Mesenchymal stem cell (in vitro differentiated cells and primary cell): ENCODE data around the gene CIAO3.

ENCODE experiments used
- DNase-seq: peaks from one replicate; pipeline ENCODE4 v3.0.0-alpha.2; 2013
- H2AFZ ChIP-seq: one replicate; pipeline ENCODE4 v1.6.1; 2013; ENCODE audit warnings: low read depth, mild to moderate bottlenecking, control low read depth, inconsistent platforms, low read length, moderate library complexity
- H2AK5ac ChIP-seq: 2 replicates; pipeline ENCODE4 v1.6.1; 2013; ENCODE audit warnings: low read length, moderate library complexity, mild to moderate bottlenecking, inconsistent platforms; ENCODE audit not compliant: severe bottlenecking
- H2BK120ac ChIP-seq: one replicate; pipeline ENCODE4 v1.6.1; 2013; ENCODE audit warnings: low read depth, mild to moderate bottlenecking, inconsistent platforms, low read length, moderate library complexity
- H2BK12ac ChIP-seq, 2 experiments: one replicate each; pipeline ENCODE4 v1.6.1; 2013; ENCODE audit warnings: inconsistent platforms in 2 of 2, low read length in 2 of 2, mild to moderate bottlenecking in 2 of 2, moderate library complexity in 2 of 2, control low read depth in 1 of 2
- H2BK15ac ChIP-seq: one replicate; pipeline ENCODE4 v1.6.1; 2013; ENCODE audit warnings: mild to moderate bottlenecking, low read depth, inconsistent platforms; ENCODE audit not compliant: poor library complexity, severe bottlenecking
- H2BK5ac ChIP-seq: 2 replicates; pipeline ENCODE4 v1.6.1; 2013; ENCODE audit warnings: low read depth, mild to moderate bottlenecking, low read length, control low read depth, inconsistent platforms; ENCODE audit not compliant: poor library complexity, severe bottlenecking
- H3K14ac ChIP-seq, 2 experiments: one replicate each; pipeline ENCODE4 v1.6.1; 2013; ENCODE audit warnings: inconsistent platforms in 2 of 2, low read length in 2 of 2, control low read depth in 1 of 2, mild to moderate bottlenecking in 1 of 2, moderate library complexity in 1 of 2
- H3K18ac ChIP-seq, 2 experiments: one replicate each; pipeline ENCODE4 v1.6.1; 2013; ENCODE audit warnings: inconsistent platforms in 2 of 2, low read length in 2 of 2, control low read depth in 1 of 2, low read depth in 1 of 2, mild to moderate bottlenecking in 1 of 2
- H3K23ac ChIP-seq, 2 experiments: one replicate each; pipeline ENCODE4 v1.6.1; 2013; ENCODE audit warnings: inconsistent platforms in 2 of 2, low read length in 2 of 2, mild to moderate bottlenecking in 2 of 2, moderate library complexity in 2 of 2, control low read depth in 1 of 2
- H3K27ac ChIP-seq: 2 replicates; pipeline ENCODE4 v1.5.1; 2013; ENCODE audit warnings: mild to moderate bottlenecking, moderate library complexity, low read length, control low read depth, inconsistent platforms; ENCODE audit not compliant: poor library complexity, severe bottlenecking
- H3K27me3 ChIP-seq, 2 experiments: 2 replicates each; pipeline versions ENCODE4 v1.6.1 to v1.7.0; 2013; ENCODE audit warnings: low read length in 2 of 2, mild to moderate bottlenecking in 2 of 2, moderate library complexity in 2 of 2, control low read depth in 1 of 2, inconsistent platforms in 1 of 2; ENCODE audit not compliant: control insufficient read depth in 1 of 2, insufficient read depth in 1 of 2
- H3K36me3 ChIP-seq, 2 experiments: 2 replicates each; pipeline versions ENCODE4 v1.6.1 to v1.7.0; 2013; ENCODE audit warnings: low read length in 2 of 2, control low read depth in 1 of 2, inconsistent platforms in 1 of 2, low read depth in 1 of 2, mild to moderate bottlenecking in 1 of 2; ENCODE audit not compliant: insufficient read depth in 2 of 2, control insufficient read depth in 1 of 2
- H3K4ac ChIP-seq, 2 experiments: one replicate each; pipeline ENCODE4 v1.6.1; 2013; ENCODE audit warnings: inconsistent platforms in 2 of 2, low read length in 2 of 2, mild to moderate bottlenecking in 2 of 2, moderate library complexity in 2 of 2, control low read depth in 1 of 2, low read depth in 1 of 2
- H3K4me1 ChIP-seq: 2 replicates; pipeline ENCODE4 v1.6.1; 2013; ENCODE audit warnings: low read depth, low read length, control low read depth; ENCODE audit not compliant: control insufficient read depth, insufficient read depth
- H3K4me2 ChIP-seq: 2 replicates; pipeline ENCODE4 v1.6.1; 2013; ENCODE audit warnings: low read length, mild to moderate bottlenecking, inconsistent platforms; ENCODE audit not compliant: poor library complexity, severe bottlenecking
- H3K4me3 ChIP-seq, 2 experiments: 2 replicates each; pipeline versions ENCODE4 v1.5.1 to v1.7.0; 2013; ENCODE audit warnings: low read length in 2 of 2, mild to moderate bottlenecking in 2 of 2, control low read depth in 1 of 2, low read depth in 1 of 2; ENCODE audit not compliant: insufficient read depth in 1 of 2
- H3K79me1 ChIP-seq: replicated peaks from 2 replicates; pipeline ENCODE4 v1.6.1; 2013; ENCODE audit warnings: mild to moderate bottlenecking, control low read depth, low read length, inconsistent platforms; ENCODE audit not compliant: poor library complexity, severe bottlenecking
- H3K9ac ChIP-seq: 2 replicates; pipeline ENCODE4 v1.7.0; 2013; ENCODE audit warnings: mild to moderate bottlenecking, low read length, moderate library complexity
- H3K9me3 ChIP-seq: 2 replicates; pipeline ENCODE4 v1.7.0; 2013; ENCODE audit warnings: mild to moderate bottlenecking, low read length; ENCODE audit not compliant: control insufficient read depth
- H4K8ac ChIP-seq: one replicate; pipeline ENCODE4 v1.6.1; 2013; ENCODE audit warnings: inconsistent platforms, mild to moderate bottlenecking, low read length, moderate library complexity
- H4K91ac ChIP-seq: one replicate; pipeline ENCODE4 v1.6.1; 2013; ENCODE audit warnings: mild to moderate bottlenecking, low read length, inconsistent platforms
- WGBS: methylation state at CpG from one replicate; pipeline ENCODE4 v1.1.7; 2013; ENCODE audit warnings: mixed read lengths; 5-methylcytosine and 5-hydroxymethylcytosine counted together

Gene CIAO3

DNA sequence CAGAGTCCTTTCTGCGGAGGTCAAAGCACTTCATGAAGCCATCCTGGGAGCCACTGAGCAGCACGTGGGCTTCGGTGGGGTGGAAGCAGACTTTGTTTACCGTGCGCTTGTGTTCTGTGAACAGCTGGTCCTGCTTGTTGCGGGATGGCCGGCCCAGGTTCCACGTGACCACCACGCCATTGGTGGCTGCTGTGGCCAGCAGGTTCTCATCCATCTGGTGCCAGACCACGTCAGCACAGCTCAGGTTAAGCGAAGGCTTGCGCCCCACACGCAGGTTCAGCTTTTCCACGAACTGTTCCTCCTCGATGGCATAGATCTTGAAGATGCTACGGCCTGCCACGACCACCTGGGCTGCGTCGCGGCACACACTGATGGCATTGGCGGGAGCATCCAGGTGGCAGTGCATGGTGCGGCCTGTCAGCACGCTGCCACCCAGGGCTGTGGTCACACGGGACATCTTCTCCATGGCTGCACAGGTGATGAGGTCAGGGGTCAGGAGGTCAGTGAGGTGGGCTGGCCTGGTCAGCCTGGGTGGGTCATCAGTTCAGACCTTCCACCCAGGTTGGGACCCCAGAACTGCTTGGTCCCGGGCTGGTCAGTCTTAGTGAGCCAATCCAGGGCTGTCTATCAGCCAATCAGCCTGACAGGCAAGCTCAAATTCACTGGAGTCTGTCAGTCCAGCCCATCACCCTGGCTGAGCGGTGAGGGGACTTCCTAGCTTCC is 51.5 kb downstream of the CIAO3 start:
- H3K36me3 ChIP-seq = peaks cover 25 to 44% of the 10 kb centered on the region in 2 experiments
- H3K4me3 ChIP-seq = peak overlapping the region; percentile 78 to 96
- H3K18ac ChIP-seq = peak overlapping the region in 1 of 2 experiments; percentile 63
- WGBS = 91% methylated on average over 25 of the region's 26 CpGs
- H3K4me2 ChIP-seq = peak overlapping the region; percentile 85
- H3K23ac ChIP-seq = no peak overlapping the region
- H3K27me3 ChIP-seq = peaks cover 22 to 26% of the 10 kb centered on the region in 2 experiments
- H3K4me1 ChIP-seq = peaks cover 43% of the 10 kb centered on the region
- no peak overlapping the region for H2BK5ac ChIP-seq
- H2BK15ac ChIP-seq = no peak overlapping the region
- peak overlapping the region; percentile 75 for H4K91ac ChIP-seq
- H3K79me1 ChIP-seq = peaks cover 39% of the 10 kb centered on the region
- DNase-seq = no peak
- H3K4ac ChIP-seq = peak overlapping the region; percentile 80 to 88
- H2BK12ac ChIP-seq = no peak overlapping the region
- peak overlapping the region; percentile 96 for H4K8ac ChIP-seq
- H3K14ac ChIP-seq = no peak overlapping the region
- H3K9ac ChIP-seq = peak overlapping the region; percentile 95
- no peak overlapping the region for H2BK120ac ChIP-seq
- H2AFZ ChIP-seq = no peak overlapping the region
- no peaks in the 10 kb centered on the region for H3K9me3 ChIP-seq
- no peak overlapping the region for H3K27ac ChIP-seq
- no peak overlapping the region for H2AK5ac ChIP-seq

DNA sequence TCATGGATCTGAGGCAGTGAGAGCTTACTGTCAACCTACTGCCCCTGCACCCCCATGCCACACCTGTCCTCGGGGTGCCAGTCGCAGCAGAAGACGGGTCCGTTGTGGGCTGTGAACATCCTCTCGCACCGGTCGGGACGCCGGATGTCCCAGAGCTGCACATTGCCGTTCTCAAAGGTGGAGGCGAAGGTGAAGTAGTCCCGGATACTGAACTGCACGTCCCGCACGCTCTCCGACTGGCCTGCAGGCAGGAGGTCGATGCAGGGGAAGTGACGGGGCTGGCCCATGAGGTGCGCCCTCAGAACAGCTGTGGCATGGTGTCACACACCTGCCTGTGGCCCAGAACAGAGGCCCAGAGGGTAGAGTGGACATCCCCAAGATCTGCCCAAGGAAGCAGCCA is 53.3 kb downstream of the CIAO3 start:
- H2BK120ac ChIP-seq = no peak overlapping the region
- H2BK12ac ChIP-seq = no peak overlapping the region
- no peak overlapping the region for H3K4ac ChIP-seq
- H3K79me1 ChIP-seq = peaks cover 45% of the 10 kb centered on the region
- no peak overlapping the region for H3K23ac ChIP-seq
- H2BK15ac ChIP-seq = no peak overlapping the region
- H3K27ac ChIP-seq = no peak overlapping the region
- H2BK5ac ChIP-seq = no peak overlapping the region
- H4K8ac ChIP-seq = no peak overlapping the region
- no peak overlapping the region for H2AFZ ChIP-seq
- H3K4me3 ChIP-seq = no peak overlapping the region
- WGBS = 95% methylated on average over 19 of the region's 19 CpGs
- H4K91ac ChIP-seq = no peak overlapping the region
- H3K9ac ChIP-seq = no peak overlapping the region
- H3K36me3 ChIP-seq = peaks cover 34 to 59% of the 10 kb centered on the region in 2 experiments
- peaks cover 51% of the 10 kb centered on the region for H3K4me1 ChIP-seq
- no peaks in the 10 kb centered on the region for H3K9me3 ChIP-seq
- no peak overlapping the region for H2AK5ac ChIP-seq
- no peak overlapping the region for H3K4me2 ChIP-seq
- no peak overlapping the region for H3K18ac ChIP-seq
- no peak overlapping the region for H3K14ac ChIP-seq
- DNase-seq = no peak
- peaks cover 8 to 9% of the 10 kb centered on the region in 2 experiments for H3K27me3 ChIP-seq

DNA sequence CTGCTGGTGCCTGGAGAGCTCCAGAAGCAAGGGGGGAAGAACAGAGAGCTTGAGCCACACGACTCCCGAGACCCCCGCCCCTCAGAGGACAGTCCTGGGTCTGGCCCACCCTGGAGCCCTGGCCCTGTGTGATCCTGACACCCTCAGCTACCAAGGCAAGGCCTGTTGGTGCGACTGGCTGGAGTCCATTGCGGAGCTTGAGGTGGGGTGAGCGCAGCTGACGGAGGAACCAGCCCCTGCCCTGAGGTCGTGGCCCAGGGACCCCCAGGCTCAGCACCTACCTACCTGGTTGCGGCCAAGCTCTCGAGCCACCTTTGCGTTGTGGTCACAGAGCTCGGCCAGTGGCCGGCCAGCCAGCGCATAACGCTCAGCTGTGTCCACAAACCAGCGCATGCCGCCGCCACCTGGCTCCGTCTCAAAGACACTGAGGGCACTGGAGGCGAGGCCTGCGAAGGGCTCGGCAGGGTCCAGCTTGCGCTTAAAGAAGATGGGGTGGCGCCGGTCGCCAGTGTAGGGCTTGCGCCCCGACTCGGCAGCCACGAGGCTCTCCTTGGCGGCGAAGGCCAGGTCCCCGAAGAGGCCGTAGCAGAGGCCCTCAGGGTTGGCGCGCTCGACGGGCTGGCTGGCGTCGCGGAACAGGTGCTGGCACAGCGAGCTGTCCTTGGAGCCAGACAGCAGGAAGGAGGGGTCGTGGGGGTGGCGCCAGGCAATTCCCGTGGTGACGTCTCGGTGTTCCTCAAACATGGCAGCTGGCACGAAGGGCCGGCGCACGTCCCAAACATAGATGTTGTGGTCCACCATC is 54.1 kb downstream of the CIAO3 start:
- H2BK120ac ChIP-seq = no peak overlapping the region
- 96% methylated on average over 51 of the region's 51 CpGs for WGBS
- peaks cover 45% of the 10 kb centered on the region for H3K79me1 ChIP-seq
- no peak for DNase-seq
- no peak overlapping the region for H2AFZ ChIP-seq
- H3K4ac ChIP-seq = no peak overlapping the region
- H3K36me3 ChIP-seq = peaks cover 42 to 67% of the 10 kb centered on the region in 2 experiments
- no peaks in the 10 kb centered on the region for H3K9me3 ChIP-seq
- no peak overlapping the region for H2AK5ac ChIP-seq
- no peak overlapping the region for H3K4me3 ChIP-seq
- H3K4me1 ChIP-seq = peaks cover 60% of the 10 kb centered on the region
- H2BK5ac ChIP-seq = no peak overlapping the region
- H3K27me3 ChIP-seq = peaks cover 0 to 1% of the 10 kb centered on the region in 2 experiments
- H3K27ac ChIP-seq = no peak overlapping the region
- no peak overlapping the region for H3K9ac ChIP-seq
- no peak overlapping the region for H4K8ac ChIP-seq
- H3K14ac ChIP-seq = no peak overlapping the region
- H3K18ac ChIP-seq = no peak overlapping the region
- H2BK15ac ChIP-seq = no peak overlapping the region
- peak overlapping the region; percentile 21 for H4K91ac ChIP-seq
- no peak overlapping the region for H3K4me2 ChIP-seq
- H3K23ac ChIP-seq = no peak overlapping the region
- no peak overlapping the region for H2BK12ac ChIP-seq

DNA sequence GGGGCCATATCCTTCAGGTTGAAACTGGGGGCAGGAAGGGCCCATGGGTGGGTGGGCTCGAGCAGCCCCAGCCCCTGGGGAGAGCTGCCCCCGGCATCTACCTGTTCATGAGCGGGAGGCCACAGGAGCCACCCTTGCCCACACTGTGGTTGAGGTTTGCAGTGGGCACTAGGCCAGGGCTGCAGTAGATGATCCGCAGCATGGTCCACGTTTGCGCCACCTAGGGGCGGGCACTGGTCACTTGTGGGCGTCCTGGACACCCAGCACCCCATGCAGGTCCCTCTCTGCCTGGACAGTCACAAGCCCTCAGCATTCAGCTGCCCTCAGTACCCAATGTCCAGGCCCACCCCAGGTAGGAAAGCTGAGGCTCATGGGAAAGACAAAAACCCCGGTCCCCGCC is 54.8 kb downstream of the CIAO3 start:
- no peak overlapping the region for H3K14ac ChIP-seq
- peaks cover 45% of the 10 kb centered on the region for H3K79me1 ChIP-seq
- no peak overlapping the region for H3K18ac ChIP-seq
- no peak overlapping the region for H3K23ac ChIP-seq
- H2AK5ac ChIP-seq = no peak overlapping the region
- WGBS = 79% methylated on average over 10 of the region's 10 CpGs
- H2BK12ac ChIP-seq = no peak overlapping the region
- no peak overlapping the region for H3K4me2 ChIP-seq
- no peak overlapping the region for H4K8ac ChIP-seq
- peaks cover 47 to 74% of the 10 kb centered on the region in 2 experiments for H3K36me3 ChIP-seq
- no peak overlapping the region for H3K4ac ChIP-seq
- H3K9ac ChIP-seq = no peak overlapping the region
- H3K9me3 ChIP-seq = no peaks in the 10 kb centered on the region
- H3K27ac ChIP-seq = no peak overlapping the region
- peak; percentile 43 for DNase-seq
- no peak overlapping the region for H4K91ac ChIP-seq
- H3K4me1 ChIP-seq = peaks cover 67% of the 10 kb centered on the region
- no peak overlapping the region for H2BK120ac ChIP-seq
- no peak overlapping the region for H3K4me3 ChIP-seq
- no peaks in the 10 kb centered on the region for H3K27me3 ChIP-seq
- no peak overlapping the region for H2AFZ ChIP-seq
- no peak overlapping the region for H2BK5ac ChIP-seq
- H2BK15ac ChIP-seq = peak overlapping the region; percentile 52
